PC-3 (cell line): ENCODE results near the gene DND1. TPM values are rescaled to one million over a fixed set of nuclear protein-coding genes. Genes with fewer than 3 reads are reported as not detected.
"Not testable (repeated sequence)": the region's sequence is repeated elsewhere in the genome, so short reads cannot be mapped to it uniquely, and the experiment has no call there.

Source experiments
- ATAC-seq: fragments of 200-7000 bp; cut with Tn5 transposase; 2 replicates; pipeline ENCODE4 v1.9.1; 2020; ENCODE audit warnings: mild to moderate bottlenecking, moderate library complexity
- Bru-seq: library from RNA; stranded (reverse); fragments of 400-500 nt; gene quantifications from one replicate; lab custom pipeline; 2021; lab: Mats Ljungman, UMichigan
- BruChase-seq, 2 experiments: library from RNA; stranded (reverse); fragments of 400-500 nt; gene quantifications; one replicate each; lab custom pipeline; 2021; lab: Mats Ljungman, UMichigan
- BruUV-seq: library from RNA; stranded (reverse); fragments of 400-500 nt; replicated peaks from 2 replicates; lab custom pipeline; 2021; lab: Mats Ljungman, UMichigan
- CTCF ChIA-PET: fragments of 300-600 bp; sonication (Branson Sonifier 250); formaldehyde crosslinking; loops from one replicate; lab custom pipeline; 2022; ENCODE audit warnings: antibody characterized with exemption; lab: Charles Lee
- POLR2A ChIA-PET: fragments of 300-600 bp; sonication (Branson Sonifier 250); formaldehyde crosslinking; loops from one replicate; lab custom pipeline; 2022; ENCODE audit warnings: antibody characterized with exemption; ENCODE audit not compliant: unreplicated experiment; lab: Charles Lee
- DNase-seq: peaks from one replicate; pipeline ENCODE4 v3.0.0-alpha.2; 2015
- H2AFZ ChIP-seq: fragments of 300-600 bp; sonication (generic); 2 replicates; pipeline ENCODE4 v1.6.0; 2016; ENCODE audit warnings: antibody characterized with exemption, low read length
- H3F3A ChIP-seq: fragments of 300-600 bp; sonication (generic); one replicate; pipeline ENCODE4 v1.6.0; 2017; ENCODE audit warnings: antibody characterized with exemption, low read length, control low read depth, mild to moderate bottlenecking; ENCODE audit not compliant: unreplicated experiment
- H3K27ac ChIP-seq: fragments of 300-600 bp; sonication (generic); 2 replicates; pipeline ENCODE4 v1.5.1; 2016; ENCODE audit warnings: mild to moderate bottlenecking, low read length
- H3K27me3 ChIP-seq: fragments of 300-600 bp; sonication (generic); 2 replicates; pipeline ENCODE4 v1.6.1; 2016; ENCODE audit warnings: low read length, mixed read lengths
- H3K36me3 ChIP-seq: fragments of 300-600 bp; sonication (generic); 2 replicates; pipeline ENCODE4 v1.6.1; 2016; ENCODE audit warnings: low read depth, mixed run types, low read length, mixed read lengths
- H3K4me1 ChIP-seq: fragments of 300-600 bp; sonication (generic); 2 replicates; pipeline ENCODE4 v1.5.1; 2016; ENCODE audit warnings: low read length; ENCODE audit not compliant: insufficient read depth
- H3K4me2 ChIP-seq: fragments of 300-600 bp; sonication (generic); 2 replicates; pipeline ENCODE4 v1.6.0; 2016; ENCODE audit warnings: low read length
- H3K4me3 ChIP-seq: fragments of 300-600 bp; sonication (generic); 2 replicates; pipeline ENCODE4 v1.5.1; 2016; ENCODE audit warnings: mild to moderate bottlenecking, low read length, mixed read lengths
- H3K79me2 ChIP-seq: fragments of 300-600 bp; sonication (generic); 2 replicates; pipeline ENCODE4 v1.6.1; 2017; ENCODE audit warnings: low read length, mixed read lengths
- H3K9ac ChIP-seq: fragments of 300-600 bp; sonication (generic); 2 replicates; pipeline ENCODE4 v1.6.0; 2016; ENCODE audit warnings: mild to moderate bottlenecking, low read length
- H3K9me2 ChIP-seq: fragments of 300-600 bp; sonication (generic); replicated peaks from 2 replicates; pipeline ENCODE4 v1.6.1; 2016; ENCODE audit warnings: mixed run types, low read length, mixed read lengths
- H3K9me3 ChIP-seq: fragments of 300-600 bp; sonication (generic); 2 replicates; pipeline ENCODE4 v1.6.1; 2016; ENCODE audit warnings: low read length, mixed read lengths
- H4K20me1 ChIP-seq: fragments of 300-600 bp; sonication (generic); 2 replicates; pipeline ENCODE4 v1.6.1; 2016; ENCODE audit warnings: low read length, mixed read lengths
- EZH2 ChIP-seq: fragments of 300-600 bp; sonication (generic); IDR thresholded peaks from one replicate; pipeline ENCODE4 v1.6.1; 2017; ENCODE audit warnings: antibody characterized with exemption, mild to moderate bottlenecking, low read length; ENCODE audit not compliant: unreplicated experiment
- EZH2phosphoT487 ChIP-seq: fragments of 300-600 bp; sonication (generic); IDR thresholded peaks from 2 replicates; pipeline ENCODE4 v1.6.1; 2018; ENCODE audit warnings: mild to moderate bottlenecking, antibody characterized with exemption, low read length, borderline replicate concordance
- intact Hi-C: fragments of 100-400 bp; cut with micrococcal nuclease; formaldehyde crosslinking; loops from 2 replicates; pipeline ENCODE4 v1.9.0; 2023
- long read RNA-seq: library from polyadenylated mRNA; unstranded; transcript quantifications from one replicate; pipeline ENCODE4 v2.0.0, GENCODE V29; 2021; ENCODE audit not compliant: unreplicated experiment
- total RNA-seq: library from RNA; depleted of rRNA; stranded (reverse); fragments of >200 nt; gene quantifications from 2 replicates; pipeline ENCODE4 v1.2.3, GENCODE V29; 2014; rRNA removed
- TF ChIP-seq, protein P1 (sequence below): fragments of 300-600 bp; sonication (generic); conservative IDR thresholded peaks from 2 replicates; pipeline ENCODE4 v1.5.1; 2017; ENCODE audit warnings: antibody characterized with exemption, low read depth, mild to moderate bottlenecking, low read length

The DND1 gene
- 0.75 and 1.1 TPM in 2 replicates for total RNA-seq
- percentile 38 among the genes with signal in this experiment for Bru-seq, nascent RNA
- percentile 53 among the genes with signal in this experiment for BruChase-seq, experiment 1, labeled RNA remaining after a 6-hour chase
- BruChase-seq, experiment 2, labeled RNA remaining after a 2-hour chase = percentile 47 among the genes with signal in this experiment
- long read RNA-seq, partial matches to known transcripts = 0 of 10 reads
- long read RNA-seq, other reads (novel, unspliced or antisense) = 10 of 10 reads

DNA sequence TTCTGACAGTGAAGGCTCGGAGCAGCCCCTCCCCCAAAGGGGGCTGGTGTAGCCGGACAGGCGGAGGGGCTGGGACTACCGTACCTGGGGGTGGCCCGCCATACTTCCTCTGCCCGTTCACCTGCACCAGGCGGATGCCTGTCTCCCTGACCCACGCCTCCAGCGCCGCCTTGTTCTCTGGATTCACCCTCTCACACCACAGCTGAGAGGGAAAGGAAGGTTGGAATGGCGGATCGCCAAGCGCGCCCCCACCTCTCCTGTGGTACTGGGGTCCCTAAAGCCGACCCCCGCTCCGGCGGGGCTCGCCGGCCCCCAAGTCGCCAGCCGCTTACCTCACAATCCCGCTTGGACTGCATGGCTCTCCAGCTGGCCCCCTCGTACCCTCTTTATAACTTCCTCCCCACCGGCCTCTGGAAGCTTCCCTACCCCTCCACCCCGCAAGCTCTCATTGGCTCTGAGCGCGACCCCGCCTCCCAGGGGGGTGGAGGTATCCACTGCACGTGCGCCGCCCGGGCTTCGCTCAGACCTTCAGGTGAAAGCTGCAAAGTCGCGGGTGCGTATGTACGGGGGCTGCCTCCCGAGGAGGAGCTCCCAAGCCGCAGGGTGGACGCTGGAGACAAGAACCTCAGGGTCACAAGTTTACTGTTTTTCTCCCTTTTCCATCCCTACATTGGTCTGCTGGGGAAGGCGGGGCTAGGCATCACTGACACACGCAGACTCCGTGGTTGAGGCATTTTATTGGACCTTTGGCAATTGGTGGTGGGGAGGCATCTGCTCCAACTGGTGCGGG is at the start of gene DND1:
DND1 (minus strand) TSS at position 390 of the 790 bp plus-strand sequence; CDS start at position 356, 34 bp downstream.
- H3K27me3 ChIP-seq = no peaks in the 10 kb centered on the region
- no peaks in the 10 kb centered on the region for H3K4me1 ChIP-seq
- CTCF ChIA-PET = no interaction called here
- H2AFZ ChIP-seq = no peak within 1 kb of the TSS
- no peak within 1 kb of the TSS for H3K27ac ChIP-seq
- peaks cover 17% of the 10 kb centered on the region for H3K36me3 ChIP-seq
- no peak within 1 kb of the TSS for H3K9ac ChIP-seq
- H3K79me2 ChIP-seq = no peaks in the 10 kb centered on the region
- TF ChIP-seq EZH2 = no peak
- H3F3A ChIP-seq = no peaks in the 10 kb centered on the region
- DNase-seq (no peak), ATAC-seq (no peak)
- no peaks in the 10 kb centered on the region for H3K9me2 ChIP-seq
- H3K4me3 ChIP-seq = no peak within 1 kb of the TSS
- intact Hi-C loops = no loop called here
- H4K20me1 ChIP-seq = no peaks in the 10 kb centered on the region
- H3K4me2 ChIP-seq = no peak within 1 kb of the TSS
- no TSS peak for BruUV-seq
- H3K9me3 ChIP-seq = no peaks in the 10 kb centered on the region
- POLR2A ChIA-PET = interaction anchor here (0.6 kb wide), 1 partner anchor 128 kb away, joined by 12 read pairs; no protein-coding TSS in a partner anchor

GRCh38 chr5:140721395-140721794 is 48.0 kb upstream of the DND1 start:
- intact Hi-C loops = loop anchor here (5.0 kb wide), 1 partner anchor 364 kb away; no protein-coding TSS in a partner anchor
- not testable (repeated sequence) for DNase-seq, H3K4me1 ChIP-seq, ATAC-seq, H2AFZ ChIP-seq, H3K4me2 ChIP-seq, H3K27me3 ChIP-seq, H3K27ac ChIP-seq, H4K20me1 ChIP-seq, H3K9me3 ChIP-seq, H3F3A ChIP-seq, H3K4me3 ChIP-seq, H3K79me2 ChIP-seq, H3K36me3 ChIP-seq, BruUV-seq, H3K9me2 ChIP-seq, H3K9ac ChIP-seq
- POLR2A ChIA-PET = interaction anchor here (0.5 kb wide), 1 partner anchor 302 kb away, joined by 21 read pairs; no protein-coding TSS in a partner anchor
- CTCF ChIA-PET = interaction anchor here (0.6 to 1.5 kb wide), 2 partner anchors 30 to 74 kb away, joined by 3 read pairs; partner anchors contain the start of genes HARS1, HARS2, IK and NDUFA2

- not testable (repeated sequence) for H3K9me2 ChIP-seq, H3K79me2 ChIP-seq, ATAC-seq, H3K4me3 ChIP-seq, H3K27ac ChIP-seq, H3K27me3 ChIP-seq, H3K36me3 ChIP-seq, DNase-seq, H3K9ac ChIP-seq, BruUV-seq, H3F3A ChIP-seq, H4K20me1 ChIP-seq, H3K9me3 ChIP-seq, H3K4me1 ChIP-seq
- Histone ChIP-seq H3K4me2 (peak overlapping the region; percentile 49; the same call in 1 of the 2 replicates), H2AFZ (0 out of 2 replicates have a peak overlapping the region, but pooled peaks have one; percentile 48)
- intact Hi-C loops = loop anchor here (1.0 to 5.0 kb wide), 3 partner anchors 29 to 363 kb away; partner anchors contain the start of genes HARS1, HARS2 and WDR55
- ChIA-PET POLR2A (interaction anchor here (0.7 kb wide), 1 partner anchor 378 kb away, joined by 10 read pairs; no protein-coding TSS in a partner anchor), CTCF (interaction anchor here (0.7 to 1.5 kb wide), 3 partner anchors 73 to 362 kb away, joined by 3 to 5 read pairs (median 4); partner anchors contain the start of genes EIF4EBP3, IK and NDUFA2)
These were observed 47.4 kb upstream of the DND1 start for GRCh38 chr5:140720738-140721137.

DNA sequence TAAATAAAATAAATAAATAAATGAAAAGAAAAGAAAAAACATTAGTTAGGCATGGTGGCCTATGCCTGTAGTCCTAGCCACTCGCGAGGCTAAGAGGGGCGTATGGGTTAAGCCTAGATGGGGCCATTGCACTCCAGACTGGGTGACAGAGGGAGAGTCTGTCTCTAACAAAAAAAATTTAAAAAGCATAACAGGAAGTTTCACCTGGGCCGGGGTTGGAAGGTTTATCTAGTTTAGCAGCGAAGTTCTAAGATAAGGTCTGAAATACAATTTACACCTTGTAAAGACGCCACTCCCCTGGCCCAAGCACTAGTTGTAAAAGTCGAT is 44.9 kb upstream of the DND1 start:
- Histone ChIP-seq H3F3A (peaks cover 6% of the 10 kb centered on the region), H3K9me3 (no peaks in the 10 kb centered on the region), H3K4me2 (peak overlapping the region; percentile 79), H3K36me3 (no peaks in the 10 kb centered on the region), H3K27me3 (no peaks in the 10 kb centered on the region), H3K4me3 (peak overlapping the region; percentile 68), H3K9me2 (no peaks in the 10 kb centered on the region), H2AFZ (peak overlapping the region; percentile 77), H3K79me2 (no peaks in the 10 kb centered on the region), H4K20me1 (no peaks in the 10 kb centered on the region), H3K27ac (peak overlapping the region; percentile 74), H3K4me1 (no peaks in the 10 kb centered on the region), H3K9ac (peak overlapping the region; percentile 43; the same call in 1 of the 2 replicates)
- DNase-seq (no peak), ATAC-seq (no peak)
- TSS peak; percentile 85 for BruUV-seq
- TF ChIP-seq, protein P1, sequence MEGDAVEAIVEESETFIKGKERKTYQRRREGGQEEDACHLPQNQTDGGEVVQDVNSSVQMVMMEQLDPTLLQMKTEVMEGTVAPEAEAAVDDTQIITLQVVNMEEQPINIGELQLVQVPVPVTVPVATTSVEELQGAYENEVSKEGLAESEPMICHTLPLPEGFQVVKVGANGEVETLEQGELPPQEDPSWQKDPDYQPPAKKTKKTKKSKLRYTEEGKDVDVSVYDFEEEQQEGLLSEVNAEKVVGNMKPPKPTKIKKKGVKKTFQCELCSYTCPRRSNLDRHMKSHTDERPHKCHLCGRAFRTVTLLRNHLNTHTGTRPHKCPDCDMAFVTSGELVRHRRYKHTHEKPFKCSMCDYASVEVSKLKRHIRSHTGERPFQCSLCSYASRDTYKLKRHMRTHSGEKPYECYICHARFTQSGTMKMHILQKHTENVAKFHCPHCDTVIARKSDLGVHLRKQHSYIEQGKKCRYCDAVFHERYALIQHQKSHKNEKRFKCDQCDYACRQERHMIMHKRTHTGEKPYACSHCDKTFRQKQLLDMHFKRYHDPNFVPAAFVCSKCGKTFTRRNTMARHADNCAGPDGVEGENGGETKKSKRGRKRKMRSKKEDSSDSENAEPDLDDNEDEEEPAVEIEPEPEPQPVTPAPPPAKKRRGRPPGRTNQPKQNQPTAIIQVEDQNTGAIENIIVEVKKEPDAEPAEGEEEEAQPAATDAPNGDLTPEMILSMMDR = no peak
- TF ChIP-seq EZH2 = no peak
- no peak for TF ChIP-seq EZH2phosphoT487
- POLR2A ChIA-PET = interaction anchor here (0.6 kb wide), 2 partner anchors 18 to 471 kb away, joined by 3 to 5 read pairs; partner anchors contain the start of gene ZMAT2
- CTCF ChIA-PET = no interaction called here
- intact Hi-C loops = loop anchor here (2.0 to 10.0 kb wide), 3 partner anchors 71 to 317 kb away; partner anchors contain the start of genes ANKHD1, EIF4EBP3, IK and NDUFA2

DNA sequence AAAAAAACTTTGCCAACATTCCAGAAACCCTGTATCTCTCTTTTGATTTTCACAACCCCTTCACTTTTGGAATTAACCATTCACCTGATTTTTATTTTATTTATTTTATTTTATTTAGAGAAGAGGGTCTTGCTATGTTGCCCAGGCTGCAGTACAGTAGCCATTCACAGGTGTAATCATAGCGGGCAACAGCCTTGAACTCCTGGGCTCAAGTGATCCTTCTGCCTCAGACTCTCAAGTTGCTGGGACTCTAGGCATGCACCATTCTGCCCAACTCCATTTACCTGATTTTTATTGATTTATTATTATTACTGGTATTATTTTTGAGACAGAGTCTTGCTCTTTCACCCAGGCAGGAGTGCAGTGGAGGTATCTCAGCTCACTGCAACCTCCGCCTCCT is 42.9 kb upstream of the DND1 start:
- H3K79me2 ChIP-seq, H4K20me1 ChIP-seq, H3K27me3 ChIP-seq, BruUV-seq, POLR2A ChIA-PET, H3K9ac ChIP-seq, H3K36me3 ChIP-seq, CTCF ChIA-PET, H3K9me3 ChIP-seq, H3K4me3 ChIP-seq, H3K4me1 ChIP-seq, H3K9me2 ChIP-seq, H3K4me2 ChIP-seq, DNase-seq, H2AFZ ChIP-seq, H3K27ac ChIP-seq, ATAC-seq: not testable (repeated sequence)
- H3F3A ChIP-seq = peaks cover 14% of the 10 kb centered on the region
- intact Hi-C loops = loop anchor here (10.0 kb wide), 1 partner anchor 171 kb away; the partner anchor contains the start of gene EIF4EBP3
